ENCODE data around the gene OMP.

DNA sequence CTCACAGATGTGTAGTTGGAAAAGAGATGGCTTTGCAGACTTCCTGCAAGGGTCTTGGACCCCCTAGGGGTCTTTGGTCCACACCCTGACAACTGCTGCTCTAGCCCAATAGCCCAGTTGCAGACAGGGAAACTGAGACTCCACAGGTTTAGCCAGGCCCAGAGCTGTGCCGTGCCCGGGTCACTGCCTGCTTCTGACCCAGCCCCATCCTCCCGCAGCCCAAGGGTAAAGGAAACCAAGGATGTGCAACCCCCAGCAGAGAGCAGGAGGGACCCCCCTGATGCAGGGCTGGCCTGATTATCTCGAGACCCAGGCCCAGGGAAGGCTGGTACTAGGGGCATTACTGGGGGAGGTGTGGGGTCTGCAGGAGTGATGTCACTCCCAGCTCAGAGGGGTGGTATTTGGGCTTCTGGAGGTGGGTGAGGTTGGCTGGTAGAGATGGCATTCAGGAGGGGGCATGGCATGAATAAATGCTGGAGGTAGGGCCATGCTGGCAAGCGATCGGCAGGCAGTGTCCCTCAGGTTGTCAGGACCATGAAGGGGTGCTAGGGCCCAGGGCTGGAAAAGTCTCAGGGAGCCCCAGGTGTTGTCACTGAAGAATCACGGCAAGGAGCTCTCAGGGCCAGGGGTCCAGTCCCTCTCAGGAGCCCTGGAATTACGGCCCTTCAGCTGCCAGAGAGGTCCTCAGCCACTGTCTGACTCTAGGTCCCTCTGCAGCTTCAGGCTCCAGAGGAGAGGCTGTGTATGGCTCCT is 46.5 kb downstream of the OMP start:
- TF ChIP-seq POLR2AphosphoS5 (IDR thresholded peaks at IDR 0.05), result no peak
- TF ChIP-seq POLR2A (IDR thresholded peaks at IDR 0.05), result no peak
- TF ChIP-seq, protein P1, sequence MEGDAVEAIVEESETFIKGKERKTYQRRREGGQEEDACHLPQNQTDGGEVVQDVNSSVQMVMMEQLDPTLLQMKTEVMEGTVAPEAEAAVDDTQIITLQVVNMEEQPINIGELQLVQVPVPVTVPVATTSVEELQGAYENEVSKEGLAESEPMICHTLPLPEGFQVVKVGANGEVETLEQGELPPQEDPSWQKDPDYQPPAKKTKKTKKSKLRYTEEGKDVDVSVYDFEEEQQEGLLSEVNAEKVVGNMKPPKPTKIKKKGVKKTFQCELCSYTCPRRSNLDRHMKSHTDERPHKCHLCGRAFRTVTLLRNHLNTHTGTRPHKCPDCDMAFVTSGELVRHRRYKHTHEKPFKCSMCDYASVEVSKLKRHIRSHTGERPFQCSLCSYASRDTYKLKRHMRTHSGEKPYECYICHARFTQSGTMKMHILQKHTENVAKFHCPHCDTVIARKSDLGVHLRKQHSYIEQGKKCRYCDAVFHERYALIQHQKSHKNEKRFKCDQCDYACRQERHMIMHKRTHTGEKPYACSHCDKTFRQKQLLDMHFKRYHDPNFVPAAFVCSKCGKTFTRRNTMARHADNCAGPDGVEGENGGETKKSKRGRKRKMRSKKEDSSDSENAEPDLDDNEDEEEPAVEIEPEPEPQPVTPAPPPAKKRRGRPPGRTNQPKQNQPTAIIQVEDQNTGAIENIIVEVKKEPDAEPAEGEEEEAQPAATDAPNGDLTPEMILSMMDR (IDR thresholded peaks at IDR 0.05), result no peak
